NCI-H2171 treated with DMSO at 0.1 percent for 48 hours (cell line): ENCODE measurements around the gene CALR3.
"Not testable (repeated sequence)": the region's sequence is repeated elsewhere in the genome, so short reads cannot be mapped to it uniquely, and the experiment has no call there.

ENCODE experiments used
- DNase-seq: peaks from one replicate; lab custom pipeline; 2025; lab: John Stamatoyannopoulos, UW

The CALR3 gene

GRCh38 chr19:16497042-16497441, 1.1 kb upstream of the CALR3 start:
- DNase-seq, result no peak

DNA sequence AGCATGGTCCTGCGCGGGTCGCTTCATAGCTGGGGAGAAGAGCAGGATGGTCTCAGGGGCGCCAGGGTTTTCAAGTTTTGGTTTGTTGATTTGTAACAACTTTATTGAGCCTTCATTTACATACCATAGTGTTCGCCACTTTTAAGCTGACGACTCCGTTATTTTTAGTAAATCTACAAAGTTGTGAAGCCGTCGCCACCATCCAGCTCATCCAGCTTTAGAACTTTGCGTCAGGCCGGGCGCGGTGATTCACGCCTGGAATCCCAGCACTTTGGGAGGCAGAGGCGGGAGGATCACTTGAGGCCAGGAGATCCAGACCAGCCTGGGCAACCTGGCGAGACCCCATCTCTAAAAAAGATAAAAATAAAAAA, 631 bp upstream of the CALR3 start:
- no peak for DNase-seq

- DNase-seq, result peak; percentile 3
Measured at GRCh38 chr19:16486476-16486875, 9.5 kb downstream of the CALR3 start.

DNA sequence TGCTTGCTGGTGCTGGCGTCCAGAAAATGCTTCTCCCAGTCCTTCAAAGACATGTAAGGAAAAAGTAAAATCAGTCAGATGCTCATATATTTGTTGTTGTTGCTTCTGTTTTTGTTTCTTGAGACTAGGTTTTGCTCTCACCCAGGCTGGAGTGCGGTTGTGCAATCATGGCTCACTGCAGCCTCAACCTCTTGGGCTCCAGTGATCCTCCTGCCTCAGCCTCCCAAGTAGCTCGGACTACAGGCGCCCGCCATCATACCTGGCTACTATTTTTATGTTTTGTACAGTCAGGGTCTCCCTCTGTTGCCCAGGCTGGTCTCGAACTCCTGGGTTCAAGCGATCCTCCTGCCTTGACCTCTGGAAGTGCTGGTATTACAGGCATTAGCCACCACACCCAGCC, 13.2 kb downstream of the CALR3 start:
- no peak for DNase-seq

DNA sequence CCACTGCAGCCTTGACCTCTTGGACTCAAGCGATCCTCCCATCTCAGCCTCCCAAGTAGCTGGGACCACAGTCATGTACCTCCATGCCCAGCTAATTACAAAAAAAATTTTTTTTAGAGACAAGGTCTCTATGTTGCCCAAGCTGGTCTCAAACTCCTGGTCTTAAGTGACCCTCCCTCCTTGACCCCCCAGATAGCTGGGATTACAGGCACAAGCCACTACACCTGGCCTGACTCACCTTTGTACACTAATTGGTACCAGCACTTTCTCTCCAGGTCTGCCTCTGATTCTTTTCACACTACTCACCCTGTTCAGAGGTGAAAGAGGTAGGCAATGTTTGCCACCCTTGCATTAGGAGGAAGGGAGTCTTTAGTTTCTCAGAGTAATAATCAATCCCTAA, 18.7 kb downstream of the CALR3 start:
- no peak for DNase-seq

DNA sequence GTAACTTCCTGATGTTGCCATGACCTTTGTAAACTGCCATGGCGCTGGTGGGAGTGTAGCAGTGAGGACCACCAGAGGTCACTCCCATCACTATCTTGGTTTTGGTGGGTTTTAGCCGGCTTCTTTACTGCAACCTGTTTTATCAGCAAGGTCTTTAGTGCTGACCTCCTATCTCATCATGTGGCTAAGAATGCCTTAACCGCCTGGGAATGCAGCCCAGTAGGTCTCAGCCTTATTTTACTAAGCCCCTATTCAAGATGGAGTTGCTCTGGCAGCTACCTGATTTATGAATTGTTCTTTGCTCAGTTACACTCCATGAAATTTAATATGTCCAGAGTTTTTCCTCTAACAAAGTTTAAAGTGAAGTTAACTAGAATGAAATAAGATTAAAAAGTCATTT, 19.6 kb downstream of the CALR3 start:
- DNase-seq, result no peak

DNA sequence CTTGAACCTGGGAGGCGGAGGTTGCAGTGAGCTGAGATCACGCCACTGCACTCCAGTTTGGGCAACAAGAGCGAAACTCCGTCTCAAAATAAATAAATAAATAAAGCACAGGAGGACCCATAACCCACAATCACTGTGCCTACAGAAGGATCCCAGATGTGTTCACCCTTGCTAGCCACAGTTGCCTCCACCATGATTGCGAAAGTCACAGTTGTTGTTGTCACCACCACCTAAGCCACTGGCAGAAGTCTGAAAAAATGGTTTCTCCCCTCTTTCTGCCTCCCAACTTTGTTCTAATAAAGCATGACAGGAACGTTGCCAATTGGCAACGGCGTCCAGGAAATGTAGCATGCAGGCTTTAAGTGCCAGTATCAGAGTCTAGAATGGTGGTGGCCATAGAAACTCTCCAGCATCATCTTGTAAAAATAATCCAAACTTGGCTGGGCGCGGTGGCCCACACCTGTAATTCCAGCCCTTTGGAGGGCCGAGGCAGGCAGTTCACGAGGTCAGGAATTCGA, 22.0 kb downstream of the CALR3 start:
- no peak for DNase-seq

DNA sequence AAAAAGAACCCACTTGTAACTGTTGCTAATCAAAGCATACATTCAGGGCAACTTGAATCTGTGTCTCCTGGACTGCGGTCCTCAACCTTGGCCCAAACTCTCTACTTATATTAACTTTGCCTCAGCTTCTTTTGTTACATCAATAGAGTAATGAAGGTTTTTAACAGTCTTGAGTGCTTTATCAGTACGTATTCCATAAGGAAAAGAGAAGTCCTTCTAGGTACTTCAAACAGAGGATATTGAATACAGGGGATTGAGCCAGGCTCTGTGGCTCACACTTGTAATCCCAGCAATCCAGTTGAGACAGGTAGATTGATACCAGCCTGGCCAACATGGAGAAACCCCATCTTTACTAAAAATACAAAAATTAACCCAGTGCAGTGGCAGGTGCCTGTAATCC, 23.0 kb downstream of the CALR3 start:
- no peak for DNase-seq

DNA sequence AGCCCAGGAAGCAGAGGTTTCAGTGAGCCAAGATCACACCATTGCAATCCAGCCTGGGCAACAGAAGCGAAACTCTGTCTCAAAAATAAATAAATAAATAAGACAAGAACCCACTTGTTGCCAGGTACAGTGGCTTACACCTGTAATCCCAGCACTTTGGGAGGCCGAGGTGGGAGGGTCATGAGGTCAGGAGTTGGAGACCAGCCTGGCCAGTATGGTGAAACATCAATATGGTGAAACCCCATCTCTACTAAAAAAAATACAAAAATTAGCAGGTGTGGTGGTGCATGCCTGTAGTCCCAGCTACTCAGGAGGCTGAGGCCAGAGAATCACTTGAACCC, 23.4 kb downstream of the CALR3 start:
- not testable (repeated sequence) for DNase-seq

- peak; percentile 14 for DNase-seq
Measured at GRCh38 chr19:16470911-16471811, 24.8 kb downstream of the CALR3 start.

GRCh38 chr19:16470541-16470910, 25.4 kb downstream of the CALR3 start:
- no peak for DNase-seq

GRCh38 chr19:16467581-16467980, 28.4 kb downstream of the CALR3 start:
- DNase-seq, result no peak

DNA sequence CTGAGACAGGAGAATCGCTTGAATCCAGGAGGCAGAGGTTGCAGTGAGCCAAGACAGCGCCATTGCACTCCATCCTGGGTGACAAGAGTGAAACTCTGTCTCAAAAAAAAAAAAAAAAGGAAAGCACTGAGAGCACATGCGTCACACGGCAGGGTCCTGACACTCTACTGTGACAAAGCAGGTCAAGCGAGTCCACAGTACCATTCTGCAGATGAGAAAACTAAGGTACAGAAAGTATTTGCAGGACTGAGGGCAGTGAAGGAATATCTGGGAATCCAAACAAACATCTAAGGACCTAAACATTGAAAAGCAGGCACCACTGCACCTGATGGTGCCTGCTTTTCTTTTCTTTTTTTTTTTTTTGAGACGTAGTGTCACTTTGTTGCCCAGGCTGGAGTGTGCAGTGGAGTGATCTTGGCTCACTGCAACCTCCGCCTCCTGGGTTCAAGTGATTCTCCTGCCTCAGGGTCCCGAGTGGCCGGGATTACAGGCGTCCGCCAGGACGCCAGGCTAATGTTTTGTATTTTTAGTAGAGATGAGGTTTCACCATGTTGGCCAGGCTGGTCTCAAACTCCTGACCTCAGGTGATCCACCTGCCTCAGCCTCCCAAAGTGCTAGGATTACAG, 29.1 kb downstream of the CALR3 start:
- DNase-seq, result not testable (repeated sequence)

GRCh38 chr19:16465239-16465638, 30.7 kb downstream of the CALR3 start:
- DNase-seq, result no peak

DNA sequence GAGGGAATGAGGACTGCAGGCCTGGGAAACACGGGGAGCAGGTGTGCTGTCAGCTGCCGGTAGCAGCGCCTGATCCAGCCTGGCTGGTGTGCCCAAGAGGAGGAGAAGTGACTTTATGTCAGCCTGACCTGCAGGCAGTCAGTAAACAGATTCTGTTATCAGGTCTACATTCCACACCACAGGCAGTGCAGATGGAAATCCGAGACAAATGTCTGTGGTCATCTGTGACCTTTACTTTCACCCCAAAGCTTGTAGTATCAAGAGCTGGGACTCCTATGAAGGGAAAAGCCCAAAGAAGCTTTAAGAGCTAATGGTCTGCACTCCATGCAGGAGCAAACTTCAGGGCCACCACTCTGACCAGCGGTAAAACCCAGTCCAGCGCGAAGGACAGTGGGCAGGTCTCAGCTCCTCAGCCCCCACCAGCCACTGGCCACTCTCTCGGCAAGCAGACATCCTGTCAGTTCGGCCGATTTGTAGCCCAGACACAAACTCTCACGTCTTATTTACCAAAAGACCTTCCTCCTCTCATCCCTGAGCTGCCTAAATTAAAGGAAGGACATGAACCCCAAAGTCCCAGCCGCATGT, 31.9 kb downstream of the CALR3 start:
- DNase-seq, result no peak

DNA sequence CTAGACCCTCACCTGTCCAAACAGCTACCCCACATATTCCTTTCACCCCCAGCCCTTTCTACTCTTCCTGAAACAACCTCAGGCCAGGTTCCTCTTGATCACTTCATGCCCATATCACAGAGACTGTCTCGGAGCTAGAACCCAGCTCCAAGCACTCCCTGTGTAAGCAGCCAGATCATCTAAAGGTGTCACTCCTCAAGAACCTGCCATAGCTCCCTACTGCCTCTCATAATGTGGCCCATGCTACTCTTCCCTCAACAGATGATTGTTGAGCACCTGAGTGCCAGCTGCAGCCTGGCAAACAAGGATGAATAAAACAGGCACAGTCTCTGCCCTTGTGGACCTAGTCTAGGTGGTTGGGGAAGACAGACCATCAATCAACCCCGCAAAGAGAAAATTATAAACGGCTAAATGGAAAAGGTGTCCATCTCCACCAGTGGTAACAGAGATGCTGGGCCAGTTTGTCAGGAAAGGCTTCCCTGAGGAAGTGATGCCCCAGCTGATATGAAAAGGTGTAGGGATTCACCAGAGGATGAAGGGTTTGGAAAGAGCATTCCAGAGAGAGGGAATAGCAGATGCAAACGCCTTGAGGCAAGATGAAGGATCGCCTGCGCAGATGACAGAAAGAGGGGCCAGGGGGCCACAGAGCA, 32.5 kb downstream of the CALR3 start:
- no peak for DNase-seq

GRCh38 chr19:16462757-16463250, 33.2 kb downstream of the CALR3 start:
- no peak for DNase-seq

DNA sequence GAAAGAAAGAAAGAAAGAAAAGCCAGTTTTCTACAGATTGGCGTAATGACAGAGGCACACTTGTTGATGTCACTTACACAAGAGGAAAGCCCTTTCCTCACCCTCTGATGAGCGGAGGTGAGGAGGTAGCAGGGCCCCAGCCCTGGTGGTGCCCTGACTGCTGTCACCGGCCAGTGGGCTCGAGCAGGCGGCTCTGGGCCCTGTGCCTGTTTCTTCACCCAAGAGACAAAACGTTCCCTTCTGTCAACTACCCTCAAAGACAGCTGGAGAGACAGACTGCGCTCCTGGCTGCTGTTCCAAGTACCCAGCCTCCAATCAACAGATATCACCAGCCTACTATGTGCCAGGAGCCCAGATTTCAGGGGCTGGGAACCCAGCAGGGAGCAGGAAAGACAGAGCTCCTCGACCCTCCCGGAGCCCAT, 34.3 kb downstream of the CALR3 start:
- peak; percentile 61 for DNase-seq

DNA sequence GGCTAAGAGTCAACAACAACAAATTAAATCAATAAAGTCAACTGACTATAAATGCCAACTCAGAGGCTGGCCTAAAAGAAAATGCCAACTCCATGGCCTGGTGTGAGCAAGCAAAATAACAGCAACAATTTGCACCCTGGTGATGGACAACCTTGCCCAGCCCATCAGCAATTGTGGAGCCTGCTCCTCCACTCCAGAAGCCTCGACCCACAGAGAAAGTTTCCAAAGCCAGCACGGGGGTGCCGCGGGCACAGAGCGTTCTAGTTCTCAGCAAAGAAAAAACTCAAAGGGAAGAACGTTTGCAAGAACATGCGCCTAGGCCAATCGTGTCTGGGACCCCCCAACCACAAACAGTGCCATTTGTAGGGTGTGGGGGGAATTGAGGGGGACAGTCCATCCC, 35.5 kb downstream of the CALR3 start:
- DNase-seq, result no peak

GRCh38 chr19:16459680-16460079, 36.3 kb downstream of the CALR3 start:
- DNase-seq, result no peak

DNA sequence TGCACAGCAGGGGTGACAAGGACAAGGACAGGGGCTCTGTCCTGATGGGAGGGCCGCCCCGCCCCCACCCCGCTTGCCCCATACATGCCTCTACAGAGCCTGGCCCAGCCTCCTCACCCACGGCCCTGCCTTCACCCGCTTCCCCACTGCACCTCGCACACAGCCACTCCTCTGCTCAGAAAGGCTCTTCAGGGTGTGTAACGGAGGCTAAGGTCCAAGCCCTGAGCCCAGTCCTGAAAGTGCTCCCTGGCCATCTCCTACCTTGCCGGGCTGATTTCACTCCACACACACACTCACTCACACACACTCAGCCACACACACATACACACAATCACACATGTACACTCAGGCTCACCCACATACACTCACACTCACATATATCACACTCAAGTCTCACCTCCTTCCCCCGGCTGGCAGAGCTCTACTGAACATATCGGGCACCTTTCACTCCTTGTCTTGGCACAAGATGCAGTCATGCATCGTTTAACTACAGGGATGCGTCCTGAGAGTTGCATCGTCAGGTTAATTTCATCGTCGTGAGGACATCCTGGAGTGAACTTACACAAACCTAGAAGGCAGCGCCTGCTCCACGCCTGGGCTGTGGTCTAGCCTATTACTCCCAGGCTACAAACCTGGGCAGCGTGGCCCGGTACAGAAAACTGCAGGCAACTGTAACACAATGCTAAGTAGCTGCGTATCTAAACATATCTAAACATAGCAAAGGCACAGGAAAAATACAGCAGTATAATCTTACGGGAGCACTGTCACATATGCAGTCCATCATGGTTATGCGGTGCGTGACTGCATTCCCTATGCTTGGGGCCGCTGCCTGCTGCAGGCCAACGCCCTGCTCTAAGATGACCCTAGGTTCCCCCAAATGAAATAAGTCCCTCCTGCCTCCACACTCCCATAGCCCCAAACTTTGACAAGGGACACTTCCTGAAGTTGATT, 37.3 kb downstream of the CALR3 start:
- DNase-seq, result no peak
